GM19397 (cell line): ENCODE data around the gene ACHE.
"Not testable (repeated sequence)": the region's sequence is repeated elsewhere in the genome, so short reads cannot be mapped to it uniquely, and the experiment has no call there.

Experiments used
- ATAC-seq: cut with Tn5 transposase; IDR thresholded peaks from one replicate; pipeline ENCODE4 v1.9.1; 2021; ENCODE audit warnings: mild to moderate bottlenecking, moderate library complexity; ENCODE audit not compliant: unreplicated experiment

Gene ACHE

GRCh38 chr7:100895701-100895955 lies at the start of gene ACHE:
TSS of gene ACHE (minus strand) at chr7:100895888. CDS start at chr7:100894232, 1,656 bp downstream.
- ATAC-seq, result no peak

GRCh38 chr7:100944138-100944537 lies 48.5 kb upstream of the ACHE start:
- ATAC-seq, result no peak

- no peak for ATAC-seq
Observed at GRCh38 chr7:100943693-100944092, 48.0 kb upstream of the ACHE start.

GRCh38 chr7:100942045-100942774 lies 46.5 kb upstream of the ACHE start:
- ATAC-seq, result no peak

GRCh38 chr7:100936167-100936566 lies 40.5 kb upstream of the ACHE start:
- ATAC-seq, result not testable (repeated sequence)

- ATAC-seq, result not testable (repeated sequence)
Observed at GRCh38 chr7:100935381-100935780, 39.7 kb upstream of the ACHE start.

- ATAC-seq, result no peak
Observed at GRCh38 chr7:100933734-100934133, 38.0 kb upstream of the ACHE start.

- no peak for ATAC-seq
Observed at GRCh38 chr7:100929808-100930174, 34.1 kb upstream of the ACHE start.

- ATAC-seq, result not testable (repeated sequence)
Observed at GRCh38 chr7:100923616-100924015, 27.9 kb upstream of the ACHE start.

- no peak for ATAC-seq
Observed at GRCh38 chr7:100921039-100921438, 25.4 kb upstream of the ACHE start.

GRCh38 chr7:100919779-100920437 lies 24.2 kb upstream of the ACHE start:
- ATAC-seq, result not testable (repeated sequence)

- ATAC-seq, result not testable (repeated sequence)
Observed at GRCh38 chr7:100919335-100919734, 23.6 kb upstream of the ACHE start.

GRCh38 chr7:100914879-100915447 lies 19.3 kb upstream of the ACHE start:
- ATAC-seq, result no peak

- ATAC-seq, result no peak
Observed at GRCh38 chr7:100914208-100914878, 18.7 kb upstream of the ACHE start.

- no peak for ATAC-seq
Observed at GRCh38 chr7:100911484-100911883, 15.8 kb upstream of the ACHE start.

- not testable (repeated sequence) for ATAC-seq
Observed at GRCh38 chr7:100910443-100910842, 14.8 kb upstream of the ACHE start.

- ATAC-seq, result no peak
Observed at GRCh38 chr7:100908512-100908911, 12.8 kb upstream of the ACHE start.

- ATAC-seq, result no peak
Observed at GRCh38 chr7:100902638-100903037, 7.0 kb upstream of the ACHE start.

GRCh38 chr7:100901921-100902332 lies 6.2 kb upstream of the ACHE start:
- no peak for ATAC-seq

- ATAC-seq, result no peak
Observed at GRCh38 chr7:100900978-100901377, 5.3 kb upstream of the ACHE start.

GRCh38 chr7:100899432-100899831 lies 3.7 kb upstream of the ACHE start:
- no peak for ATAC-seq
